HCT116 (cell line): ENCODE measurements around the gene FECH. TPM values are rescaled to one million over a fixed set of nuclear protein-coding genes. Genes with fewer than 3 reads are reported as not detected.

Source experiments
- ATAC-seq: fragments of 200-7000 bp; cut with Tn5 transposase; 2 replicates; pipeline ENCODE4 v1.9.1; 2020; ENCODE audit warnings: mild to moderate bottlenecking, moderate library complexity
- BruUV-seq: library from RNA; stranded (reverse); fragments of 400-500 nt; replicated peaks from 2 replicates; lab custom pipeline; 2021; lab: Mats Ljungman, UMichigan
- CTCF ChIA-PET: fragments of 300-600 bp; sonication (Branson Sonifier 250); formaldehyde crosslinking; loops from one replicate; lab custom pipeline; 2021; ENCODE audit warnings: antibody characterized with exemption; lab: Charles Lee
- POLR2A ChIA-PET: fragments of 300-600, 350-600 bp; sonication (Branson Sonifier 250); formaldehyde crosslinking; loops from one replicate; lab custom pipeline; 2021; ENCODE audit warnings: antibody characterized with exemption; lab: Charles Lee
- RAD21 ChIA-PET, 2 experiments: fragments of 300-600 bp; sonication (Branson Sonifier 250); formaldehyde crosslinking; loops; one replicate each; lab custom pipeline; 2023; ENCODE audit warnings: low total read pairs in 2 of 2; ENCODE audit not compliant: uncharacterized antibody in 2 of 2, unreplicated experiment in 2 of 2, low non-redundant PET in 1 of 2; lab: Charles Lee
- DNase-seq: peaks from one replicate; pipeline ENCODE4 v3.0.0-alpha.2; 2010; ENCODE audit warnings: low read depth, low spot score
- H2AFZ ChIP-seq: fragments of 200-600 bp; shearing (Covaris generic), sonication (generic); 2 replicates; pipeline ENCODE4 v1.6.1; 2017; ENCODE audit warnings: low read depth, mixed run types, mixed read lengths, antibody characterized with exemption, low read length; ENCODE audit not compliant: poor library complexity, severe bottlenecking
- H3K27ac ChIP-seq: 2 replicates; pipeline ENCODE4 v1.5.1; 2012; ENCODE audit warnings: low read depth, low read length
- H3K27me3 ChIP-seq: fragments of 200-600 bp; sonication (generic); 2 replicates; pipeline ENCODE4 v1.6.1; 2016; ENCODE audit warnings: mixed run types, low read length, mixed read lengths; ENCODE audit not compliant: insufficient read depth
- H3K36me3 ChIP-seq, 2 experiments: fragments of 200-500 bp in 1 of 2; fragments of 200-600 bp in 1 of 2; sonication (Bioruptor generic) in 1 of 2; sonication (generic) in 1 of 2; 2 replicates each; pipeline versions ENCODE4 v1.5.1 to v1.6.1; 2014 to 2016; ENCODE audit warnings: low read length in 2 of 2, inconsistent platforms in 1 of 2, mixed read lengths in 1 of 2, mixed run types in 1 of 2; ENCODE audit not compliant: insufficient read depth in 2 of 2, control insufficient read depth in 1 of 2
- H3K4me1 ChIP-seq, 2 experiments: fragments of 200-600 bp in 1 of 2; sonication (generic) in 1 of 2; 2 replicates each; pipeline versions ENCODE4 v1.5.1 to v1.6.1; 2012 to 2017; ENCODE audit warnings: low read length in 2 of 2, inconsistent platforms in 1 of 2, mild to moderate bottlenecking in 1 of 2, mixed read lengths in 1 of 2, mixed run types in 1 of 2, moderate library complexity in 1 of 2; ENCODE audit not compliant: insufficient read depth in 2 of 2, control insufficient read depth in 1 of 2
- H3K4me2 ChIP-seq: fragments of 200-600 bp; sonication (generic); 2 replicates; pipeline ENCODE4 v1.6.1; 2017; ENCODE audit warnings: mixed run types, low read length, mixed read lengths
- H3K4me3 ChIP-seq, 2 experiments: fragments of 200-600 bp in 1 of 2; sonication (generic) in 1 of 2; replicated peaks in 1 of 2; 2 replicates each; pipeline ENCODE4 v1.5.1; 2011 to 2016; ENCODE audit warnings: low read length in 2 of 2, control low read depth in 1 of 2, low read depth in 1 of 2, mild to moderate bottlenecking in 1 of 2, mixed read lengths in 1 of 2, mixed run types in 1 of 2
- H3K79me2 ChIP-seq: fragments of 200-600 bp; sonication (generic); 2 replicates; pipeline ENCODE4 v1.6.1; 2017; ENCODE audit warnings: mild to moderate bottlenecking, mixed run types, low read length, moderate library complexity, mixed read lengths; ENCODE audit not compliant: insufficient read depth
- H3K9ac ChIP-seq: fragments of 200-600 bp; sonication (generic); 2 replicates; pipeline ENCODE4 v1.6.1; 2016; ENCODE audit warnings: low read length, mixed read lengths
- H3K9me2 ChIP-seq: fragments of 200-600 bp; sonication (generic), shearing (Covaris generic); 2 replicates; pipeline ENCODE4 v1.6.1; 2017; ENCODE audit warnings: mixed run types, mild to moderate bottlenecking, moderate library complexity; ENCODE audit not compliant: insufficient read depth
- H3K9me3 ChIP-seq, 2 experiments: fragments of 200-500 bp in 1 of 2; fragments of 200-600 bp in 1 of 2; sonication (Bioruptor generic) in 1 of 2; sonication (generic) in 1 of 2; 2 replicates each; pipeline ENCODE4 v1.6.1; 2014 to 2017; ENCODE audit warnings: low read length in 2 of 2, mixed read lengths in 2 of 2, inconsistent platforms in 1 of 2, low read depth in 1 of 2, mild to moderate bottlenecking in 1 of 2, mixed run types in 1 of 2, moderate library complexity in 1 of 2; ENCODE audit not compliant: control insufficient read depth in 1 of 2, insufficient read depth in 1 of 2
- H4K20me1 ChIP-seq: fragments of 200-600 bp; sonication (generic), shearing (Covaris generic); 2 replicates; pipeline ENCODE4 v1.6.1; 2017; ENCODE audit warnings: mixed run types, mild to moderate bottlenecking, moderate library complexity; ENCODE audit not compliant: insufficient read depth
- ATF3 ChIP-seq: IDR thresholded peaks from 2 replicates; pipeline ENCODE4 v1.6.1; 2012
- CEBPB ChIP-seq: IDR thresholded peaks from 2 replicates; pipeline ENCODE4 v1.6.1; 2012; ENCODE audit warnings: low read depth
- EGR1 ChIP-seq: IDR thresholded peaks from 2 replicates; pipeline ENCODE4 v1.6.1; 2012; ENCODE audit warnings: low read depth
- ELF1 ChIP-seq: IDR thresholded peaks from 2 replicates; pipeline ENCODE4 v1.6.1; 2012; ENCODE audit warnings: low read depth, borderline replicate concordance
- EZH2 ChIP-seq: fragments of 200-600 bp; sonication (generic); IDR thresholded peaks from 2 replicates; pipeline ENCODE4 v1.6.1; 2017; ENCODE audit warnings: antibody characterized with exemption, mixed run types
- FOSL1 ChIP-seq: IDR thresholded peaks from 2 replicates; pipeline ENCODE4 v1.6.1; 2012; ENCODE audit warnings: low read depth
- RAD21 ChIP-seq: IDR thresholded peaks from 2 replicates; pipeline ENCODE4 v1.6.1; 2012; ENCODE audit warnings: low read depth, mild to moderate bottlenecking
- SIN3A ChIP-seq: IDR thresholded peaks from 2 replicates; pipeline ENCODE4 v1.6.1; 2012; ENCODE audit warnings: low read depth
- SP1 ChIP-seq: IDR thresholded peaks from 2 replicates; pipeline ENCODE4 v1.6.1; 2012; ENCODE audit warnings: low read depth
- SRF ChIP-seq: IDR thresholded peaks from 2 replicates; pipeline ENCODE4 v1.6.1; 2012; ENCODE audit warnings: low read depth
- TCF7L2 ChIP-seq: IDR thresholded peaks from 2 replicates; pipeline ENCODE4 v1.7.0; 2011; ENCODE audit warnings: borderline replicate concordance, inconsistent platforms; ENCODE audit not compliant: insufficient read depth, insufficient read length; ENCODE audit errors: extremely low read depth
- YY1 ChIP-seq: IDR thresholded peaks from 2 replicates; pipeline ENCODE4 v1.6.1; 2011; ENCODE audit warnings: low read length, low read depth, moderate library complexity, mild to moderate bottlenecking; ENCODE audit not compliant: insufficient replicate concordance; ENCODE audit errors: extremely low read depth
- ZFX ChIP-seq: fragments of 450-650 bp; IDR thresholded peaks from 2 replicates; pipeline ENCODE4 v1.6.1; 2017
- ZNF274 ChIP-seq: fragments of 200-500 bp; sonication (Bioruptor generic); IDR thresholded peaks from 2 replicates; pipeline ENCODE4 v1.6.1; 2014; ENCODE audit warnings: mild to moderate bottlenecking, low read depth, low read length, inconsistent platforms
- intact Hi-C: fragments of 100-400 bp; cut with micrococcal nuclease; formaldehyde crosslinking; loops from 2 replicates; pipeline ENCODE4 v1.10.0; 2022
- total RNA-seq: library from RNA; stranded (reverse); gene quantifications from one replicate; pipeline ENCODE4 v1.2.1, GENCODE V29; 2021; ENCODE audit not compliant: unreplicated experiment
- TF ChIP-seq, protein P1 (sequence below): IDR thresholded peaks from 2 replicates; pipeline ENCODE4 v1.6.1; 2011; ENCODE audit warnings: mild to moderate bottlenecking, low read length, moderate library complexity; ENCODE audit not compliant: insufficient replicate concordance; ENCODE audit errors: extremely low read depth

The FECH gene
- total RNA-seq, 1 experiment from 2014 or later = 42.7 TPM

- Histone ChIP-seq H3K27me3 (no peaks in the 10 kb centered on the region), H3K9ac (no peak overlapping the region), H3K27ac (no peak overlapping the region), H2AFZ (no peak overlapping the region), H4K20me1 (no peaks in the 10 kb centered on the region), H3K4me1 (no peaks in the 10 kb centered on the region), H3K4me3 (no peak overlapping the region), H3K79me2 (no peaks in the 10 kb centered on the region), H3K36me3 (peaks cover 15% of the 10 kb centered on the region in 2 experiments; a peak in 3 of 4 replicates), H3K9me2 (no peaks in the 10 kb centered on the region), H3K4me2 (no peak overlapping the region), H3K9me3 (no peaks in the 10 kb centered on the region)
- no TSS peak for BruUV-seq
- ChIA-PET RAD21 (no interaction called here), CTCF (no interaction called here), POLR2A (no interaction called here)
- TF ChIP-seq SIN3A (no peak), SP1 (no peak), ELF1 (no peak), EGR1 (no peak), CEBPB (no peak), FOSL1 (no peak), ZNF274 (no peak), SRF (no peak), EZH2 (no peak), TCF7L2 (no peak), RAD21 (no peak), YY1 (no peak), ZFX (no peak), ATF3 (no peak)
- TF ChIP-seq, protein P1, sequence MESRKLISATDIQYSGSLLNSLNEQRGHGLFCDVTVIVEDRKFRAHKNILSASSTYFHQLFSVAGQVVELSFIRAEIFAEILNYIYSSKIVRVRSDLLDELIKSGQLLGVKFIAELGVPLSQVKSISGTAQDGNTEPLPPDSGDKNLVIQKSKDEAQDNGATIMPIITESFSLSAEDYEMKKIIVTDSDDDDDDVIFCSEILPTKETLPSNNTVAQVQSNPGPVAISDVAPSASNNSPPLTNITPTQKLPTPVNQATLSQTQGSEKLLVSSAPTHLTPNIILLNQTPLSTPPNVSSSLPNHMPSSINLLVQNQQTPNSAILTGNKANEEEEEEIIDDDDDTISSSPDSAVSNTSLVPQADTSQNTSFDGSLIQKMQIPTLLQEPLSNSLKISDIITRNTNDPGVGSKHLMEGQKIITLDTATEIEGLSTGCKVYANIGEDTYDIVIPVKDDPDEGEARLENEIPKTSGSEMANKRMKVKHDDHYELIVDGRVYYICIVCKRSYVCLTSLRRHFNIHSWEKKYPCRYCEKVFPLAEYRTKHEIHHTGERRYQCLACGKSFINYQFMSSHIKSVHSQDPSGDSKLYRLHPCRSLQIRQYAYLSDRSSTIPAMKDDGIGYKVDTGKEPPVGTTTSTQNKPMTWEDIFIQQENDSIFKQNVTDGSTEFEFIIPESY = no peak
- ATAC-seq (no peak), DNase-seq (no peak)
- intact Hi-C loops = no loop called here
Observed at GRCh38 chr18:57569133-57569532, 17.4 kb downstream of the FECH start.
